Hepatocyte (in vitro differentiated cells): Measurements from ENCODE around the gene CYSRT1.

ENCODE experiments used
- EZH2 ChIP-seq: fragments of 200-600 bp; sonication (generic); IDR thresholded peaks from 2 replicates; pipeline ENCODE4 v1.6.1; 2016; ENCODE audit warnings: antibody characterized with exemption, mild to moderate bottlenecking, borderline replicate concordance
- EZH2phosphoT487 ChIP-seq: fragments of 200-600 bp; sonication (generic); IDR thresholded peaks from one replicate; pipeline ENCODE4 v1.6.1; 2018; ENCODE audit warnings: antibody characterized with exemption, mild to moderate bottlenecking, low read depth, moderate library complexity; ENCODE audit not compliant: unreplicated experiment, severe bottlenecking
- TF ChIP-seq, protein P1 (sequence below): fragments of 200-600 bp; sonication (generic); IDR thresholded peaks from 2 replicates; pipeline ENCODE4 v1.5.1; 2016; ENCODE audit warnings: antibody characterized with exemption, mild to moderate bottlenecking; ENCODE audit not compliant: poor library complexity

DNA sequence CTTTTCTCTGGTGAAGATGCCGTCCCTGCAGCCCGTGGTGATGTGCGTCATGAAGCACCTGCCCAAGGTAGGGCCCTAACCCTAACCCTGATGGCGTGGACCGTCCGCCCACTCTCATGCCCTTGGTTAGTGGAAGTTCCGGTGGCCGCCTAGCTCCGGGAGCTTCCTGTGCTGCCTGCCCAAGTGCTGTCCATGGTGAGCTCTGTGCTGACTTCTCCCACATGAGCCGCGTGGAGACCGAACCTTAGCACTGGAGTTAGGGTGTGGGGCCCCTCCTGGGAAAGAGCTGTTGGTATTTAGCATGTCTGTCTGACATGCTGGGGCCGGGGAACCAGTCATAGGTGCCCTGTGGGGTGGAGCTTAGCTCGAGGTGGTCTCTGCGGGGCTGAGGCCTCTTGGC, 31.4 kb downstream of the CYSRT1 start:
- TF ChIP-seq, protein P1, sequence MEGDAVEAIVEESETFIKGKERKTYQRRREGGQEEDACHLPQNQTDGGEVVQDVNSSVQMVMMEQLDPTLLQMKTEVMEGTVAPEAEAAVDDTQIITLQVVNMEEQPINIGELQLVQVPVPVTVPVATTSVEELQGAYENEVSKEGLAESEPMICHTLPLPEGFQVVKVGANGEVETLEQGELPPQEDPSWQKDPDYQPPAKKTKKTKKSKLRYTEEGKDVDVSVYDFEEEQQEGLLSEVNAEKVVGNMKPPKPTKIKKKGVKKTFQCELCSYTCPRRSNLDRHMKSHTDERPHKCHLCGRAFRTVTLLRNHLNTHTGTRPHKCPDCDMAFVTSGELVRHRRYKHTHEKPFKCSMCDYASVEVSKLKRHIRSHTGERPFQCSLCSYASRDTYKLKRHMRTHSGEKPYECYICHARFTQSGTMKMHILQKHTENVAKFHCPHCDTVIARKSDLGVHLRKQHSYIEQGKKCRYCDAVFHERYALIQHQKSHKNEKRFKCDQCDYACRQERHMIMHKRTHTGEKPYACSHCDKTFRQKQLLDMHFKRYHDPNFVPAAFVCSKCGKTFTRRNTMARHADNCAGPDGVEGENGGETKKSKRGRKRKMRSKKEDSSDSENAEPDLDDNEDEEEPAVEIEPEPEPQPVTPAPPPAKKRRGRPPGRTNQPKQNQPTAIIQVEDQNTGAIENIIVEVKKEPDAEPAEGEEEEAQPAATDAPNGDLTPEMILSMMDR = no peak
- TF ChIP-seq EZH2phosphoT487 (no peak), EZH2 (no peak)
